Measurements from ENCODE around the gene SFRP5. TPM values are rescaled to one million over a fixed set of nuclear protein-coding genes. Genes with fewer than 3 reads are reported as not detected.

Gene SFRP5
- total RNA-seq, 1 donor from 2014 or later: not detected

DNA sequence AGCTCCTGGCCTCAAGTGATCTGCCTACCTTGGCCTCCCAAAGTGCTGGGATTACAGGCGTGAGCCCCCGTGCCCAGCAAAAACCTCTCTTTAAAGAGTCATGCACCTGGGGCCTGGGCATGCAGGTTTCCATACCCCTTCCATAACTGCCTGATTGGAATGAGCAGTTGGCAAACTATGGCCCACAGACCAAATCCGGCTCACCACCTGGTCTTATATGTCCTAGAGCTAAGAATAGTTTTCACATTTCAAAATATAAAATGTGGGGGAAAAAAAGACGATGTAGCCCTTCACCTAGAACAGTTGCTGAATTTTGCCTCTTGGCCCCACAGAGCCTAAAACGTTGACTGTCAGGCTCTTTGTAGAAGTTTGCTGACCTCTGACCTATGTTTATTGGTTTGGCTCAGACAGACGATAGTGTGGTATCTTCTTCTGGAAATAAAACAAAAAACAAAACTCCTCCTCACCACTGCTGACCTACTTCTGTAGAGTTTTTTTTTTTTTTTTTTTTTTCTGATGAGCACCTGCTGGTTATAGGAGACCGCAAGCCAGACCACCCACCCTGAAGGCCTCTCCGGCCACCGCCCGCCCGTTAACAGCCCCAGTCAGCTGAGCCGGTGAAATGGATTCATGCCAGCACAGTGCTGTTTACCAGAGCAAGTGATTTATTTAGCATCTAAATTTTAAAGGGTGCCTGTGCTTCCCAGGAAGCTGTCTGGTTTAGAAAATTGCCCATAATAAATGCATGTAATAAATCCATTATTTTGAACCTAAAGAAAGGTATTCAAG is 33.5 kb upstream of the SFRP5 start:
- CTCF ChIA-PET: no interaction called here
- no peak for ATAC-seq (ENCODE audit: low read depth)
- intact Hi-C loops (cut with micrococcal nuclease): no loop called here

DNA sequence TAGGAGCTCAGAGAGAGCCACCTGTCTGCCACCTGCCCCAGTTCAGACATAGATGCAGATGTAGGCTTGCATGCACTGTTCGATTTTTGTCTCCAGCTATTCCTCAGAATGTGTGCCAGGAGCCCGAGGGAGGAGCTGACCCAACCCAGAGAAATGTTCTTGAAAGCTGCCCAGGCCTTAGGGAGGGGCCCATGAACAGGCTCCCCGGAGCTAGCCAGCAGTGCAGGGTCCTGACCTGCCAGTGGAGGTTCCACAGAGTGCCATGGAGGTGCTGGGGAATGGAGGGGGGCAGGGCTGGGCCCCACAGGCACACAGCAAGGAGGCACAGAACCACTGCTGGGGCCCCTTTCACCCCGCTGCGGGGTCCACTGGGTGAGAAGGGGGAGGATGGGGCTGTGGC is 29.6 kb upstream of the SFRP5 start:
- Mint-ChIP-seq H3K27ac (no peak overlapping the region), H3K4me3 (no peak overlapping the region), H3K27me3 (peaks cover 23% of the 10 kb centered on the region), H3K36me3 (ENCODE audit: low read depth) (no peaks in the 10 kb centered on the region), H3K4me1 (peaks cover 5% of the 10 kb centered on the region), H3K9me3 (peaks cover 4% of the 10 kb centered on the region)
- ChIA-PET CTCF (interaction anchor here (0.7 kb wide), 1 partner anchor 9 kb away, joined by 3 read pairs; no protein-coding TSS in a partner anchor), POLR2A (no interaction called here)
- DNase-seq (no peak), ATAC-seq (ENCODE audit: low read depth) (no peak)
- intact Hi-C loops (cut with micrococcal nuclease): no loop called here
- TF ChIP-seq CTCF (IDR thresholded peaks at IDR 0.05): no peak

More for the DNA sequence above, 33.5 kb upstream of the SFRP5 start:
- POLR2A ChIA-PET: no interaction called here
- H3K27ac Mint-ChIP-seq: no peak overlapping the region
- peaks cover 20% of the 10 kb centered on the region for H3K27me3 Mint-ChIP-seq
- TF ChIP-seq CTCF (IDR thresholded peaks at IDR 0.05): no peak
- H3K9me3 Mint-ChIP-seq: no peaks in the 10 kb centered on the region
- no peak overlapping the region for H3K4me3 Mint-ChIP-seq
- H3K36me3 Mint-ChIP-seq (ENCODE audit: low read depth): no peaks in the 10 kb centered on the region
- H3K4me1 Mint-ChIP-seq: no peaks in the 10 kb centered on the region
- no peak for DNase-seq

- ChIA-PET CTCF (no interaction called here), POLR2A (no interaction called here)
- Mint-ChIP-seq H3K9me3 (peaks cover 4% of the 10 kb centered on the region), H3K36me3 (ENCODE audit: low read depth) (no peaks in the 10 kb centered on the region), H3K27me3 (peaks cover 23% of the 10 kb centered on the region), H3K4me1 (peaks cover 5% of the 10 kb centered on the region), H3K27ac (no peak overlapping the region), H3K4me3 (no peak overlapping the region)
- TF ChIP-seq CTCF (IDR thresholded peaks at IDR 0.05): no peak
- DNase-seq: no peak
- no peak for ATAC-seq (ENCODE audit: low read depth)
- intact Hi-C loops (cut with micrococcal nuclease): no loop called here
Measured at GRCh38 chr10:97800474-97800873, 28.7 kb upstream of the SFRP5 start.

- ATAC-seq (ENCODE audit: low read depth): no peak
- Mint-ChIP-seq H3K27me3 (peaks cover 23% of the 10 kb centered on the region), H3K36me3 (ENCODE audit: low read depth) (no peaks in the 10 kb centered on the region), H3K4me3 (no peak overlapping the region), H3K9me3 (peaks cover 4% of the 10 kb centered on the region), H3K27ac (no peak overlapping the region), H3K4me1 (peaks cover 5% of the 10 kb centered on the region)
- ChIA-PET CTCF (no interaction called here), POLR2A (no interaction called here)
- TF ChIP-seq CTCF (IDR thresholded peaks at IDR 0.05): no peak
- intact Hi-C loops (cut with micrococcal nuclease): no loop called here
- DNase-seq: no peak
Measured at GRCh38 chr10:97798958-97799610, 27.3 kb upstream of the SFRP5 start.

DNA sequence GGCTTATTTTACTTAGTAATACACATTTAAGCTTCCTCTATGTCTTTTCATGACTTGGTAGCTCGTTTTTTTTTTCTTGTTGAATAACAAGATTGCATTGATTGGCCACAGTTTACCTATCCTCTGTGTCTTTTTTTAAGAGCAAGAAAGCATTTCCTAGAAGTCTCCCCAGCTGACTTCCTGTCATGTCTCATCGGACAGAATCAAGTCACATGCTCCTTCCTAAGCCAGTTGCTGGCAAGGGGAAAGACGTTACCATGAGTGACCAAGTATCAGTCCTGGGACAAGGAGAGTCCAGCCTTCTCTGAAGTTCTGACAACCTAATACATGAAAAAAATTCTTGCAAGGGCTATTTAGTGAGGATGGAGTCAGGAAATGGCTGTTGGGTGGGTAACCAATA is 24.9 kb upstream of the SFRP5 start:
- intact Hi-C loops (cut with micrococcal nuclease): no loop called here
- H3K27ac Mint-ChIP-seq: no peak overlapping the region
- no peak for TF ChIP-seq CTCF (IDR thresholded peaks at IDR 0.05)
- ChIA-PET POLR2A (no interaction called here), CTCF (no interaction called here)
- peaks cover 5% of the 10 kb centered on the region for H3K4me1 Mint-ChIP-seq
- H3K4me3 Mint-ChIP-seq: no peak overlapping the region
- no peaks in the 10 kb centered on the region for H3K36me3 Mint-ChIP-seq (ENCODE audit: low read depth)
- H3K27me3 Mint-ChIP-seq: peaks cover 9% of the 10 kb centered on the region
- no peak for DNase-seq
- peaks cover 4% of the 10 kb centered on the region for H3K9me3 Mint-ChIP-seq
- ATAC-seq (ENCODE audit: low read depth): no peak

Data from activated B cell treated with CpG ODN at 0.5 μM for 24 hours (primary cell).